A172 (cell line): ENCODE results near the gene DIP2C. TPM values are rescaled to one million over a fixed set of nuclear protein-coding genes. Genes with fewer than 3 reads are reported as not detected.
A peak's percentile ranks its signal among the peaks of the same experiment; 100 is the strongest.

Source experiments
- DNase-seq: peaks from one replicate; pipeline ENCODE4 v3.0.0-alpha.2; 2015; ENCODE audit warnings: low spot score
- total RNA-seq: library from RNA; depleted of rRNA; stranded (reverse); fragments of >200 nt; shearing (Covaris generic); gene quantifications from 2 replicates; pipeline ENCODE4 v1.2.3, GENCODE V29; 2014; rRNA removed

DIP2C gene
- total RNA-seq, 1 experiment from 2014 or later: 12.8 TPM

DNA sequence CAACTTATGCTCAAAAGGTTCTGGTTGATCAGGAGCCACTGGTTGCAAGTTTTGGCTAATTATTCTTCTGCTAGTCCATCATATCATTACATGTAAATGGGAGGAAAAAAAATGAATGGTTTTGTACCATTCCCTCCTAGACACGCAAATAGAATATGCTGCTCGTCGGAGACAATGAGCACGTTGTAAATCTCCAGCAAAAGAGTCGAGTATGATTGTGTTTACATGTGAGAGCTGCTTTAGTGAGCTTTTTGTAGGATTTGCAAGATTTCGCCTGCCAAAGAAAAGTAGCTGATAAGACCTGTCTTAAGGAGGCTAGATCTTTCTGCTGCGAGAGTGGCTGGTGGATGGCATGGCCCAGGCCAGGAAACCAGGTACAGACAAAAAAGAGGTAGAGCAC lies 445.2 kb downstream of the DIP2C start:
- DNase-seq: no peak

DNA sequence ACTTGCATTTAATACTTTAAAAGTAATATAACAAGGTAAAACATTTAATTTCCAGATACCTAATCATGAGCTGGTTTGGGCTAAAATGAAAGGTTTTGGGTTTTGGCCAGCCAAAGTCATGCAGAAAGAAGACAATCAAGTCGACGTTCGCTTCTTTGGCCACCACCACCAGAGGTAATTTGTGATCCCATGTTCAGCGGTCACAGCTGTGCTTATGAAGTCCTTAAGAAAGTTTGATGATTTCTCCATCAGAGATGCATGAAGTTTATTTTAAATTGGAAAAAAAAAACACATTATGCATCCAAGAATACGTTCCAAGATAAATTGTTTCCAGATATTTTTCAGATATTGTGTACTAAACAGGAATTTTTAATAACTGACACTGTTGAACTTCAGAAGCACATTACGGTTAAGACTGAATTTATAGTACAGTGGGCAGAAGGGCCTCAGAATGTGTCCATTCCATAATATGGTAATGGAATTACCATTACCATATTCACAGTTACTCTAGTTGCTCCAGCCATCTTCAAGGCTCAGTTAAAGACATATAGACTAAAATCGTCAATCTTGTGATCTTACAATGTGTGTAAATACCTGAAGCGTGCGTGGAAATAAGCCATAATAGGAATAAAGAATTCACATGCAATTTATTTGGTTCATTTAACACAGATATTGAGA lies 447.4 kb downstream of the DIP2C start:
- no peak for DNase-seq

DNA sequence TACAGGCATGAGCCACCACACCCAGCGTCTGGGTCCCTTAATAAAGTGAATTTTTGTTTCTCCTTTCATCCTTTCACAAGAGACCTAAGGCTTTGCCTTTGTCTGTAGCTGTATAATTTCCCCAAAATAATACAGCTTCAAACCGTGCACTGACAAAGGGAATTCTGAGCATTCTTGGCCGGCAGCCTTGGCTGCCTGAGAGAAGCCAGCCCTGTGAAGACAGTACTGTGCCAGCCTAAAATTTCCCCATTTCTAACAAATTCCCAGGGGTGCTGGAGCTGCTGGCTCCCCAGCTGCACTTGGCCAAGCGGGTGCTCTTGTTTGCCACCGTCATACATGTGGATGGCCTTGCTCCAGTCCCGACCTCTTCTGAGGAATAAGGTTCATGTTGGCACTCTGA lies 448.0 kb downstream of the DIP2C start:
- no peak for DNase-seq

DNA sequence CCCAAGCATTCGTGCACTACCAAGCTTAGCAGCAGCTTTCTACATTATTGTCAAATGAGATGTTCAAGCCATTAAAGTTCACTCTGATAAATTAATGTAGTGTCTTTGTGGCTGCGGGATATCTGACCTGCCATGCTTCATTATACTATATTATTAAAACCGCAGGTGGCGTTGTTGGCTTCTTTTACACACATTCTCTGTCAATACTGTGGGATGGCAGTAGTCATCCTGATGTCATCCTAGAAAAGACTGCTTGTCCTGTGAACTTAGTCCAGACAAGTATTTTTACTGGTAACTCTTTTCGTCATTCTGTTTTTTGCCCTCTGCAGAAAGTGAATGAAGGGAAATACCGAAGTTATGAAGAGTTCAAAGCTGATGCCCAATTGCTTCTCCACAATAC lies 450.4 kb downstream of the DIP2C start:
- peak; percentile 29 for DNase-seq

DNA sequence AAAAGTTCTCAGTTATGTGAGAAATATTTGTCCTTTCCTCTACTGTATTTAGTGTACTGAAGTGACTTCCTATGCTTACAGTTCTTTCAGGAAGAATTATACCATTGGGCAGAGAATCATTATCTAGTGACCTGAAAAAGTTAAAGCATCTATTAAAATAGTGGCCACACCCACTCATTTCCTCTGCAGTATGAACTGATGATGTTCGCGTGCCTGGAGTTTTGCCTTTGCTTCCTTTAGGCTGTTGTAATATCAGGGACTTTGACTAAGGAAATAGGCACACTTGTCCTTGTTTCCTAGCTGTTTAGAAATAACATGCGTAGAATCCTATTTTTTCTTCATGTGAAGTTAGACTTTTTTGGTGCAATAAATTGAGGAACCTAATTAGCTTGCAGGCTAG lies 453.6 kb downstream of the DIP2C start:
- DNase-seq: no peak

DNA sequence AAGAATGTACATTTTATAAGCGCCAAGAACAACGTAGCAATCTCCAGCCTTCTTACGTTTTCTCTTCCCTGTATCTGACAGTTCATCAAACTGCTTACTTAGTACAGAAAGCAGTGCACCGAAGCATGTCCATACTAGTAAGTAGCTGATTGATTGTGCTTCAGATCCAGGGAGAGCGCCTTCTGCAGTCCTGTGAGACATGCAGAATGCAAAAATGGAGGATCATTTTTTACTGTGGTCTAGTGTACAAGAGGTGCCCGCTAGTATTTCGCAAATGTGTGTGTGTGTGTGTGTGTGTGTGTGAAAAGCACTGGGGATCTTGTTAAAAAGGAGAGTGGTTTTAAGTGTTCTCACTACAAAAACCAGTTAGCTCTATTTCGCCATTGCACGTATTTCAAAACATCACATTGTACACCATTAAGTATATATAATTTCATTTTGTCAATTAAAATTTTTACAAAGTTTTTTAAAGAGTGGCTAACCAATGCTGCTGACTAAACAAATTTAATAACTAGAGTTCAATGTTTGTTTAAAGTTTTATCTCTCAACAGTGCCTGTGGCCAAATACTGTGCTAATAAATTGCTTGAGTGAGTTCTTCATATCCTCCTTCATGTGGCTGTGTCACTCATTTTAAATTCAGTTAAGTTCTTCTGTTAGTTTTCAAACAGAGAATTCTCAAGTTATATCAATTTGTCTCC lies 454.6 kb downstream of the DIP2C start:
- DNase-seq: no peak

DNA sequence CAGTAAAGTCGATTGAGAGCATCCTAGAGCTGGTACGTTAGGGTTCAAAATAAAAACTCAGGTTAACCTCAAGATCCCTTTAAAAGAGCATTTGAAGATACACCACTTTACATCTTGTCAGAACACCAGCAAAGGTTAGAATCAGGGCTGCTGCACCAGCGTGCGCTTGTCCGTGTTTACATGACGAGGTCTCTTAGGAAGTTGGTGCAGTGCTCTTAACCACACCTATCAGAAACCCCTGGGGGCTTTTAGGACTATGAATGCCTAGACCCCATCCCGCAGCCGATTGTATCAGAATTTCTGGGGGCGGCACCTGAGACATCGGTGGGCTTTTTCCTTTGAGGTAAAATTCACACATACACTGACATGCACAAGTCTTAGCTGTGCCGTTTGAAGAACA lies 456.6 kb downstream of the DIP2C start:
- DNase-seq: no peak

DNA sequence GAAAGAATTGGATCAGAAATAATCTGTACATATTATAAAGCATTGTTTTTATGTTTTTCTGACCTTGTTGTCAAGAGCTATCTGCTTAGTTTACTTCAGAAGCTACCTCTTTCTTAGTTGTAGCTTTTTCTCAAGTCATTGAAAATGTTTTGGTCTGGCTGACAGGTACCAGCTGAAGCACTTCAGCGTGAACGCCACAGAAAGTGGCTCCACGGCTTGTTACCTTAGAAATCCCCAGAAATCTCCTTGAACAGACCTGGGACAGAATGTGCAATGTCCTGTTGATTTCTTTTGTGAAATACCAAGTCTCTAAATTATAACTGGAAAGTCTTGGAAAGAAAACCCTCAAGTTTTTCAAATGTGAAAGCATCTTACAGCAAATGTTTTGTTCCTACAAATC lies 457.4 kb downstream of the DIP2C start:
- DNase-seq: no peak

DNA sequence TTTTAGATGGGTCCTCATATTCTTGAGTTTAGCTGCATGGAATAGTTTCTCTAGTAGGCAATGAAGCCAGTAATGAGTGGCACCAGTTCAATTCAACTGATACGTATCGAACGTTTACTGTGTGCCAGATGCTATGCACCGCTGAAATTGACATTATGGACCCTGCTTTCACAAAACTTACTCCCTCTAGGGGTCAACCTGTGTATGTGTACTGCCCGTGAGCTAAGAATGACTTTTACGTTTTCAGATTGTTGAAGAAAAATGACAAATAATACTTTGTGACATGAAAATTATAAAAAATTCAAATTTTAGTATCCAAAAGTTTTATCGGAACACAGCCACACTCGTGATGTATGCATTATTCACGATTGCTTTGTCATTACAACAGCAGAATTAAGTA lies 458.7 kb downstream of the DIP2C start:
- DNase-seq: peak; percentile 2

DNA sequence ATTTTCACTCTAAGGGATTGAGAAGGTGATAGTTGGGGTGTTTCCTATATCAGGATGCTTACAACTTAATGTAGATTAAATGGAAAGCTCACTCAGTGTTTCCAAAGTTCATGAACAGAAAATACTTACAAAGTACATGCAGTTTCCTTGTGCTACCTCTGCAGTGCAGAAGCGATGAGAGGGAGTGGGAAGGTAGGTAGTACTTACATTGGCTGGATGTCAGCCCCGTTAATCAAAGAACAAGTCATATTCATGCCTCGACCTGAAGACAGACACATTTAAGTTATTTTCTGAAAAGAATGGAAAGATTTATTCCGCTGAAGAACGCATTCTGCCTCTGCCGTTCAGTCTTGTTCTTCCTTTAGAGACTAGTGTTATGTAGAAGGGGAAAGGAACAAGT lies 461.1 kb downstream of the DIP2C start:
- DNase-seq: no peak

DNA sequence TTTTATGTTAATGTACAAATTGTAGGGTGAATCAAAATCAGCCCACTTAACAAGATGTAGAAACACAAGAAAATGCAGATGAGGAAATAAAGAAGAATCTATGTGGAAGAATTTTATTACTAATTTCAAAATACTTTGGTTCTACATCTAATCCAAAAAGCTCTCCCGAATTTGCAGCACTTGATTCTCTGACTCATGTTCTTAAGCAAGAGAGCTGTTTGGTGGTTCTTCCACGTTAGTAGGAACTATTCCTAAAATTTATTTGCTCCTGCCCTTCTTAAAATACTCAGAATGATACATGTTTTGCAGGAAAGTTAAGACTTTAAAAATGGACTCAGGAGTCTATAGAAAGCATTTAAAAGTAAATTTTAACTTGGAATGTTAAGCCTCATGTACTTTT lies 462.5 kb downstream of the DIP2C start:
- no peak for DNase-seq

DNA sequence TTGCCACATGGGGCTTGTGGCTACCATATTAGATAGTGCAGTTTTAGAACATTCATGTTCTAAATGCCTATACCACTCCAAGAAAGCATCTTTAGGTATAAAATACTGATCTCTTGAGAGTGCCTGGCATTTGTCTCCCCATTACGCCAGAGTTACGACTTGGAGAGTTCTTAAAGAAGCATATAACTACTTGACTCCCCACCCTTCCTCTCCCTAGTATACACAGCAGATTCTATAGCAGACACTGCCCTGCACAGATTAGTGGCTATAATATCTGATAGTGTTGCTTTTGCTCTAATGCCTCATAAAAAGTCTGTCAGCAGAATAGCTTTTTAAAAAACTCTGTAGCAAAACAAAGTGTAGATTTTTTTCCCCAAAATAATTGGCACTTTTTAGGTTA lies 463.4 kb downstream of the DIP2C start:
- no peak for DNase-seq

DNA sequence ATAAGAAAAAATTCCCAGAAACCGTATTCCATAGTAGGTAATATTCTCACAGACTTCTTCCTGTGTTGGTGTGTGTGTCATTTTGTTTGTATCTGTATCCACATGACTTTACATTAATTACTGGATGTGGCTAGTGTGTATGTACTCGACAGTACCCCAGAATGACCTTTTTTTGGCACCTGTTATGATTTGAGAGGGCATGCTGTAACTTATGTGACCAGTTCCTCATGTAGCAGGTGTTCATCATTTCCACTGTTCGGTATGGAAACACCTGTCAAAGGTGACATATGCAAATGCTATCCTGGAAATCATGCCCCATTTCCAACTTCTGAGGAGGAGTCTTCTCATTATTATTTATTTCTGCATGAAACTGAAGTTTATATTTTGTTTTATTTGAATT lies 464.9 kb downstream of the DIP2C start:
- no peak for DNase-seq

Other genes starting within 250 kb of the DIP2C start
- 42.5 and 55.7 TPM in 2 replicates for gene LARP4B, start 242.0 kb upstream of the DIP2C start, total RNA-seq